Cardiac muscle cell (in vitro differentiated cells and primary cell): ENCODE results near the gene FMO1. TPM values are rescaled to one million over a fixed set of nuclear protein-coding genes. Genes with fewer than 3 reads are reported as not detected.

Source experiments
- DNase-seq, 2 donors: peaks; one replicate each; pipeline versions ENCODE4 v3.0.0 to v3.0.0-alpha.2; 2010 to 2017; ENCODE audit warnings: low read depth in 1 of 2, low spot score in 1 of 2
- H3K27ac ChIP-seq: fragments of 200-600 bp; sonication (generic); 2 replicates; pipeline ENCODE4 v1.5.1; 2016
- H3K27me3 ChIP-seq: fragments of 200-600 bp; sonication (generic); 2 replicates; pipeline ENCODE4 v1.6.0; 2016; ENCODE audit warnings: control low read depth
- H3K36me3 ChIP-seq: fragments of 200-600 bp; sonication (generic); 2 replicates; pipeline ENCODE4 v1.5.1; 2016; ENCODE audit warnings: control low read depth
- H3K4me1 ChIP-seq: fragments of 200-600 bp; sonication (generic); 2 replicates; pipeline ENCODE4 v1.8.1; 2017; ENCODE audit warnings: low read depth, mild to moderate bottlenecking, mixed run types
- H3K4me3 ChIP-seq: fragments of 200-600 bp; sonication (generic); 2 replicates; pipeline ENCODE4 v1.5.1; 2016; ENCODE audit warnings: mild to moderate bottlenecking
- H3K9me3 ChIP-seq: fragments of 200-600 bp; sonication (generic); 2 replicates; pipeline ENCODE4 v1.5.1; 2017; ENCODE audit warnings: low read depth, mild to moderate bottlenecking, control low read depth
- polyA plus RNA-seq: library from polyadenylated mRNA; unstranded; fragments of >200 nt; fragmentation: Nextera tagmentation; extraction: Ambion mirVana; gene quantifications from 2 replicates; pipeline ENCODE4 v1.2.1, GENCODE V29; 2016
- total RNA-seq: library from RNA; depleted of rRNA; stranded (reverse); fragments of >200 nt; gene quantifications from 2 replicates; pipeline ENCODE4 v1.2.3, GENCODE V29; 2016
- TF ChIP-seq, protein P1 (sequence below): IDR thresholded peaks from 2 replicates; pipeline ENCODE4 v1.5.1; 2012; ENCODE audit warnings: low read depth, mild to moderate bottlenecking, low read length

Gene FMO1
- total and polyA plus RNA-seq, 2 experiments from 2014 or later: 0.06 TPM; not detected in 1

- no peak for DNase-seq
- Histone ChIP-seq H3K36me3 (no peaks in the 10 kb centered on the region), H3K9me3 (no peaks in the 10 kb centered on the region), H3K4me3 (no peak overlapping the region), H3K27me3 (no peaks in the 10 kb centered on the region), H3K27ac (no peak overlapping the region), H3K4me1 (no peaks in the 10 kb centered on the region)
- TF ChIP-seq, protein P1, sequence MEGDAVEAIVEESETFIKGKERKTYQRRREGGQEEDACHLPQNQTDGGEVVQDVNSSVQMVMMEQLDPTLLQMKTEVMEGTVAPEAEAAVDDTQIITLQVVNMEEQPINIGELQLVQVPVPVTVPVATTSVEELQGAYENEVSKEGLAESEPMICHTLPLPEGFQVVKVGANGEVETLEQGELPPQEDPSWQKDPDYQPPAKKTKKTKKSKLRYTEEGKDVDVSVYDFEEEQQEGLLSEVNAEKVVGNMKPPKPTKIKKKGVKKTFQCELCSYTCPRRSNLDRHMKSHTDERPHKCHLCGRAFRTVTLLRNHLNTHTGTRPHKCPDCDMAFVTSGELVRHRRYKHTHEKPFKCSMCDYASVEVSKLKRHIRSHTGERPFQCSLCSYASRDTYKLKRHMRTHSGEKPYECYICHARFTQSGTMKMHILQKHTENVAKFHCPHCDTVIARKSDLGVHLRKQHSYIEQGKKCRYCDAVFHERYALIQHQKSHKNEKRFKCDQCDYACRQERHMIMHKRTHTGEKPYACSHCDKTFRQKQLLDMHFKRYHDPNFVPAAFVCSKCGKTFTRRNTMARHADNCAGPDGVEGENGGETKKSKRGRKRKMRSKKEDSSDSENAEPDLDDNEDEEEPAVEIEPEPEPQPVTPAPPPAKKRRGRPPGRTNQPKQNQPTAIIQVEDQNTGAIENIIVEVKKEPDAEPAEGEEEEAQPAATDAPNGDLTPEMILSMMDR: no peak
Observed at GRCh38 chr1:171299342-171299741, 51.0 kb downstream of the FMO1 start.

DNA sequence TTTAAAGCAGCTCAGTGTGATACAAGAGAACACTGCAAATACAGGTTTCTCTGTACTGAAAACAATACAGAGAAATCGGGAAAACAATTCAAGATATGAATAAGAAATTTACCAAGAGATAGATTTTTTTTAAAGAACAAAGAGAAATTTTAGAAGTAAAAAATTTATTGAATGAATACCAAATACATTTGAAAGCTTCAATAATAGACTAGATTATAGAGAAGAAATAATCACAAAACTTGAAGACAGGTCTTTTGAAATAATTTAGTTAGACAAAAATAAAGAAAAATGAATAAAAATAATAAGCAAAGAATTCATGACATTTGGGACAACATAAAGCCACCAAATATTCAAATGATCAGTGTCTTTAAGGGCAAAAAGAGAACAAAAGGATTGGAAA, 52.1 kb downstream of the FMO1 start:
- no peaks in the 10 kb centered on the region for H3K27me3 ChIP-seq
- no peaks in the 10 kb centered on the region for H3K4me1 ChIP-seq
- H3K36me3 ChIP-seq: no peaks in the 10 kb centered on the region
- no peak overlapping the region for H3K27ac ChIP-seq
- TF ChIP-seq, protein P1: no peak
- no peak for DNase-seq
- no peak overlapping the region for H3K4me3 ChIP-seq
- no peaks in the 10 kb centered on the region for H3K9me3 ChIP-seq

DNA sequence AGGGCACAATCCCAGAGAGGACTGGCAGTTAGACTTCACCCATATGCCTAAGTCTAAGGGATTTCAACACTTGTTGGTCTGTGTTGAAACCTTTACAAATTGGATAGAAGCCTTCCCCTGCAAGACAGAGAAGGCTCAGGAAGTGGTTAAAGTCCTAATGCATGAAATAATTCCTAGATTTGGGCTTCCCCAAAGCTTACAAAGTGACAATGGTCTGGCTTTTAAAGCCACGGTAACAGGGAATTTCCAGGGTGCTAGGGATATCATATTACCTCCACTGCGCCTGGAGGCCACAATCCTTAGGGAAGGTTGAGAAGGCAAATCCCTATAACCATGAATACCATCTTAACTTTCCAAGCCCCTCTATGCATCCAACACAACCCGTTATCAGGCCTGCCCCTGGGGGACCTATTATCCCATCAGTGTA, 62.4 kb downstream of the FMO1 start:
- no peak overlapping the region for H3K27ac ChIP-seq
- no peaks in the 10 kb centered on the region for H3K27me3 ChIP-seq
- no peaks in the 10 kb centered on the region for H3K36me3 ChIP-seq
- peaks cover 11% of the 10 kb centered on the region for H3K4me1 ChIP-seq
- TF ChIP-seq, protein P1: no peak
- no peaks in the 10 kb centered on the region for H3K9me3 ChIP-seq
- DNase-seq: peak in 1 of 2 donors; percentile 40
- H3K4me3 ChIP-seq: no peak overlapping the region

DNA sequence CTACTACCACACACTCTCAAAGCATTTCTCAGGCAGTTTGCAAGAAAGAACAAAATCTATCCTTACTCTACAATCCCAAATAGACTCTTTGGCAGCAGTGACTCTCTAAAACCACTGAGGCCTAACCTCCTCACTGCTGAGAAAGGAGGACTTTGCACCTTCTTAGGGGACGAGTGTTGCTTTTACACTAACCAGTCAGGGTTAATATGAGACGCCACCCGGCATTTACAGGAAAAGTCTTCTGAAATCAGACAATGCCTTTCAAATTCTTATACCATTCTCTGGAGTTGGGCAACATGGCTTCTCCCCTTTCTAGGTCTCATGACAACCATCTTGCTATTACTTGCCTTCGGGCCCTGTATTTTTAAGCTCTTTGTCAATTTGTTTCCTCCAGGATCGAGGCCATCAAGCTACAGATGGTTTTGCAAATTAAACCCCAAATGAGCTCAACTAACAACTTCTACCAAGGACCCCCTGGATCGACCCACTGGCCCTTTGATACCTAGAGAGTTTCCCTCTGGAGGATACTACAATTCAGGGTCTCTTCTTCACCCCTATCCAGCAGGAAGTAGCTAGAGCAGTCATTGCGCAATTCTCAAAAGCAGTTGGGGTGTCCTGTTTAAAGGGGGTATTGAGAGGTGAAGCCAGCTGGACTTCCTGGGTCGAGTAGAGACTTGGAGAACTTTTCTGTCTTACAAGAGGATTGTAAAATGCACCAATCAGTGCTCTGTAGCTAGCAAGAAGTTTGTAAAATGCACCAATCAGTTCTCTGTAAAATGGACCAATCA, 63.7 kb downstream of the FMO1 start:
- Histone ChIP-seq H3K27ac (no peak overlapping the region), H3K9me3 (no peaks in the 10 kb centered on the region), H3K4me3 (no peak overlapping the region), H3K4me1 (peaks cover 11% of the 10 kb centered on the region), H3K27me3 (no peaks in the 10 kb centered on the region), H3K36me3 (no peaks in the 10 kb centered on the region)
- TF ChIP-seq, protein P1: no peak
- no peak for DNase-seq

DNA sequence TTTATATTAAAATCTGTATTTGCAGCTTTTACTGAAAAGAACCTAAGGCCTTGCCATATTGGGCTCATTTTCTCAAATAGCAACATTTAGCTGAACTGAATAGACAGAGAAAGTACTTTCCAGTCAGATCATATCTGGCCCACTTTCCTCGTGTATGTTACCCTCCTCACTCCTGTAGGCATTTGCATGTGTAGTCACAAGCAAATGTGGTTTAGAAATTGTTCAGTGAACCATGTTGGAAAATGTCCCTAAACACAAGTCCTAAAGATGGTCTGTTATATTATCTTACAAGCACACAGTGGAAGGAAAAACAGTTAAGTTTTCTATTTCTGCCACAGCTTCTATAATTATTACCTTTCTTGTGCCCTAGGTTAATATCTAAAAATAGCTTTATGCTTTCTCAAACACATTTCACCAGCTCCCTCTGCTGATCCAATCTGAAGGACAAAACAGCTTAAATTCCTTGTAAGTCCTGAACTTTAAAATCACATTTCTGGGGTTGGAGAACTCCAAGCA, 65.1 kb downstream of the FMO1 start:
- H3K27ac ChIP-seq: peak overlapping the region; percentile 80
- no peaks in the 10 kb centered on the region for H3K36me3 ChIP-seq
- H3K27me3 ChIP-seq: no peaks in the 10 kb centered on the region
- peaks cover 11% of the 10 kb centered on the region for H3K4me1 ChIP-seq
- H3K9me3 ChIP-seq: no peaks in the 10 kb centered on the region
- no peak overlapping the region for H3K4me3 ChIP-seq
- no peak for DNase-seq
- TF ChIP-seq, protein P1: no peak
